ENCODE data around the gene CCND1. TPM values are rescaled to one million over a fixed set of nuclear protein-coding genes. Genes with fewer than 3 reads are reported as not detected.
"Not testable (repeated sequence)": the region's sequence is repeated elsewhere in the genome, so short reads cannot be mapped to it uniquely, and the experiment has no call there.

The CCND1 gene
- total and polyA plus RNA-seq, 9 of the 15 experiments (the other 6 are each of a cell fraction or from before 2014, with no cell fraction given) = 0.04 to 23.3 (median 3.8) TPM

DNA sequence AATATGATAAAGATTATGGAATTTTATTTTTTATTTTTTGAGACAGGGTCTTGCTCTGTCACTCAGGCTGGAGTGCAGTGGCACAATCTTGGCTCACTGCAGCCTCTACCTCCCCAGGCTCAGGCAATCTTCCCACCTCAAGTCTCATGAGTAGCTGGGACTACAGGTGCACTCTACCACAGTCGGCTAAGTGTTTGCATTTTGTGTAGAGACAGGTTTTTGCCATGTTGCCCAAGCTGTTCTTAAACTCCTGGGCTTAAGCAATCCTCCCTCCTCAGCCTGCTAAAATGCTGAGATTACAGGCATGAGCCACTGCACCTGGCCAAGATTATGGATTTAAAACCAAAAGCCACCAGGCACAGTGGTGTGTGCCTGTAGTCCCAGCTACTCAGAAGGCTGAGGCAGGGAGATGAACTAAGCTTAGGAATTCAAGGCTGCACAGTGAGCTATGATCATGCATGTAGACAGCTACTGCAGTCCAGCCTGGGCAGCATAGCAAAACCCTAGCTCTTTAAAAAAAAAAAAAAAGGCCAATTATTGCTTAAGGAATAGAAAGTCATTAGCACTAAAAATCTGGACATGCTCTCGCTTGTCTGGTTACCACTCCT is 20.2 kb upstream of the CCND1 start:
- no peaks in the 10 kb centered on the region for H3K9me1 ChIP-seq (ENCODE audit: control insufficient read depth, insufficient read depth, low read length)
- CTCF ChIA-PET (ENCODE audit: low intra/inter-chr PET ratio) = no interaction called here
- H3K27me3 ChIP-seq (ENCODE audit: control insufficient read depth in 2 of 2, insufficient read depth in 2 of 2, low read length in 2 of 2) = peaks cover 13 to 34% of the 10 kb centered on the region in 2 experiments
- intact Hi-C loops (cut with micrococcal nuclease) (no loop called here), in situ Hi-C loops (cut with MboI) (no loop called here)
- no peak for DNase-seq (ENCODE audit: extremely low read depth in 1 of 4, low spot score in 3 of 4)
- no peaks in the 10 kb centered on the region for H3K36me3 ChIP-seq (ENCODE audit: control insufficient read depth, insufficient read depth, low read length)
- no peaks in the 10 kb centered on the region for H4K20me1 ChIP-seq (replicated peaks; ENCODE audit: control insufficient read depth, insufficient read depth, low read length)
- BruUV-seq (replicated peaks) = no TSS peak
- no peak for FAIRE-seq
- H3K4me3 ChIP-seq = no peak overlapping the region
- no peak overlapping the region for H3K27ac ChIP-seq (ENCODE audit: extremely low read depth, low read depth, low read length)
- H3K9ac ChIP-seq (ENCODE audit: insufficient read depth in 1 of 2, low read depth in 2 of 2, low read length in 2 of 2) = no peak overlapping the region
- POLR2A ChIA-PET = interaction anchor here (0.7 kb wide), 1 partner anchor 1068 kb away, joined by 3 read pairs; no protein-coding TSS in a partner anchor
- H3K4me1 ChIP-seq (replicated peaks in 1 of 2; ENCODE audit: control insufficient read depth in 2 of 2, insufficient read depth in 2 of 2, low read length in 2 of 2) = peaks cover 0 to 7% of the 10 kb centered on the region in 2 experiments; a peak in 4 of 5 replicates
- no peak for ATAC-seq
- TF ChIP-seq, protein P1, sequence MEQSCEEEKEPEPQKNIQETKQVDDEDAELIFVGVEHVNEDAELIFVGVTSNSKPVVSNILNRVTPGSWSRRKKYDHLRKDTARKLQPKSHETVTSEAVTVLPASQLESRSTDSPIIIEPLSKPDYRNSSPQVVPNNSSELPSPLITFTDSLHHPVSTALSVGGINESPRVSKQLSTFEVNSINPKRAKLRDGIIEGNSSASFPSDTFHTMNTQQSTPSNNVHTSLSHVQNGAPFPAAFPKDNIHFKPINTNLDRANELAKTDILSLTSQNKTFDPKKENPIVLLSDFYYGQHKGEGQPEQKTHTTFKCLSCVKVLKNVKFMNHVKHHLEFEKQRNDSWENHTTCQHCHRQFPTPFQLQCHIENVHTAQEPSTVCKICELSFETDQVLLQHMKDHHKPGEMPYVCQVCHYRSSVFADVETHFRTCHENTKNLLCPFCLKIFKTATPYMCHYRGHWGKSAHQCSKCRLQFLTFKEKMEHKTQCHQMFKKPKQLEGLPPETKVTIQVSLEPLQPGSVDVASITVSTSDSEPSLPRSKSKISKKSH (CRISPR knock-in tag; IDR thresholded peaks at IDR 0.05) = no peak
- TF ChIP-seq SMARCE1 (IDR thresholded peaks at IDR 0.05) (no peak), DNMT1 (IDR thresholded peaks at IDR 0.05) (no peak), BCL6 (CRISPR knock-in tag; IDR thresholded peaks at IDR 0.05) (no peak), STAT5B (CRISPR knock-in tag; IDR thresholded peaks at IDR 0.05) (no peak)
- no peaks in the 10 kb centered on the region for H3K79me2 ChIP-seq (ENCODE audit: control insufficient read depth, insufficient read depth, low read length)
- 4% methylated on average over 2 of the region's 2 CpGs for WGBS (ENCODE audit: insufficient coverage, low coverage, missing lambda C conversion rate)
- H3K4me2 ChIP-seq (ENCODE audit: insufficient read depth, low read length) = no peak overlapping the region
- H3K9me3 ChIP-seq (replicated peaks; ENCODE audit: control insufficient read depth, insufficient read depth, low read depth, low read length) = no peaks in the 10 kb centered on the region
- no peak overlapping the region for H2AFZ ChIP-seq (ENCODE audit: low read depth, low read length)

DNA sequence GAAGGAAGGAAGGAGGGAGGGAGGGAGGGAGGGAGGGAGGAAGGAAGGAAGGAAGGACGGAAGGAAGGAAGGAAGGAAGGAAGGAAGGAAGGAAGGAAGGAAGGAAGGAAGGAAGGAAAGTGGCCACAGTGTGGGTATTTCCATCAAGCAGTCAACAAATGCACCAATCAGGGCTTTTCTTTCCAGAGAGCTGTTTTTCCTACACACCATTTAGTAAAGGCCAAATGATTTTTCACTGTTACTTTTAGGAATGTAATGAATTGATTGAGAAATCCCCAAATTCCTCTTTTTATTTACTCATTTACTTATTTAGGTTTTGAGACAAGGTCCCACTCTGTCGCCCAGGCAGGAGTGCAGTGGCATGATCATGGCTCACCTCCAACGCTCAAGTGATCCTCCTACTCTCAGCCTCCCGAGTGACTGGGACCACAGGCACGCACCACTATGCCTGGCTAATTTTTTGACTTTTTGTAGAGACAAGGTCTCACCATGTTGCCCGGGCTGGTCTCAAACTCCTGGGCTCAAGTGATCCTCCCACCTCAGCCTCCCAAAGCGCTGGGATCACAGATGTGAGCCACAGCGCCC is 18.8 kb upstream of the CCND1 start:
- H3K9me3 ChIP-seq (replicated peaks; ENCODE audit: control insufficient read depth, insufficient read depth, low read depth, low read length); DNase-seq (ENCODE audit: extremely low read depth in 1 of 4, low spot score in 3 of 4); H3K9ac ChIP-seq (ENCODE audit: insufficient read depth in 1 of 2, low read depth in 2 of 2, low read length in 2 of 2); BruUV-seq (replicated peaks); intact Hi-C loops (cut with micrococcal nuclease); POLR2A ChIA-PET; H2AFZ ChIP-seq (ENCODE audit: low read depth, low read length); H3K4me2 ChIP-seq (ENCODE audit: insufficient read depth, low read length); H3K4me1 ChIP-seq (replicated peaks in 1 of 2; ENCODE audit: control insufficient read depth in 2 of 2, insufficient read depth in 2 of 2, low read length in 2 of 2); in situ Hi-C loops (cut with MboI); CTCF ChIA-PET (ENCODE audit: low intra/inter-chr PET ratio); H3K36me3 ChIP-seq (ENCODE audit: control insufficient read depth, insufficient read depth, low read length); ATAC-seq; H4K20me1 ChIP-seq (replicated peaks; ENCODE audit: control insufficient read depth, insufficient read depth, low read length); H3K27ac ChIP-seq (ENCODE audit: extremely low read depth, low read depth, low read length); H3K79me2 ChIP-seq (ENCODE audit: control insufficient read depth, insufficient read depth, low read length); H3K4me3 ChIP-seq; H3K9me1 ChIP-seq (ENCODE audit: control insufficient read depth, insufficient read depth, low read length); FAIRE-seq: not testable (repeated sequence)
- 5% methylated on average over 7 of the region's 8 CpGs for WGBS (ENCODE audit: insufficient coverage, low coverage, missing lambda C conversion rate)
- peaks cover 12 to 27% of the 10 kb centered on the region in 2 experiments for H3K27me3 ChIP-seq (ENCODE audit: control insufficient read depth in 2 of 2, insufficient read depth in 2 of 2, low read length in 2 of 2)
